ENCODE measurements around the gene CCT2.

CCT2 gene

GRCh38 chr12:69608114-69608513 is 22.9 kb downstream of the CCT2 start:
- TF ChIP-seq, protein P1, sequence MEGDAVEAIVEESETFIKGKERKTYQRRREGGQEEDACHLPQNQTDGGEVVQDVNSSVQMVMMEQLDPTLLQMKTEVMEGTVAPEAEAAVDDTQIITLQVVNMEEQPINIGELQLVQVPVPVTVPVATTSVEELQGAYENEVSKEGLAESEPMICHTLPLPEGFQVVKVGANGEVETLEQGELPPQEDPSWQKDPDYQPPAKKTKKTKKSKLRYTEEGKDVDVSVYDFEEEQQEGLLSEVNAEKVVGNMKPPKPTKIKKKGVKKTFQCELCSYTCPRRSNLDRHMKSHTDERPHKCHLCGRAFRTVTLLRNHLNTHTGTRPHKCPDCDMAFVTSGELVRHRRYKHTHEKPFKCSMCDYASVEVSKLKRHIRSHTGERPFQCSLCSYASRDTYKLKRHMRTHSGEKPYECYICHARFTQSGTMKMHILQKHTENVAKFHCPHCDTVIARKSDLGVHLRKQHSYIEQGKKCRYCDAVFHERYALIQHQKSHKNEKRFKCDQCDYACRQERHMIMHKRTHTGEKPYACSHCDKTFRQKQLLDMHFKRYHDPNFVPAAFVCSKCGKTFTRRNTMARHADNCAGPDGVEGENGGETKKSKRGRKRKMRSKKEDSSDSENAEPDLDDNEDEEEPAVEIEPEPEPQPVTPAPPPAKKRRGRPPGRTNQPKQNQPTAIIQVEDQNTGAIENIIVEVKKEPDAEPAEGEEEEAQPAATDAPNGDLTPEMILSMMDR (conservative IDR thresholded peaks at IDR 0.05), result no peak
- no peak overlapping the region for H3K27ac ChIP-seq

DNA sequence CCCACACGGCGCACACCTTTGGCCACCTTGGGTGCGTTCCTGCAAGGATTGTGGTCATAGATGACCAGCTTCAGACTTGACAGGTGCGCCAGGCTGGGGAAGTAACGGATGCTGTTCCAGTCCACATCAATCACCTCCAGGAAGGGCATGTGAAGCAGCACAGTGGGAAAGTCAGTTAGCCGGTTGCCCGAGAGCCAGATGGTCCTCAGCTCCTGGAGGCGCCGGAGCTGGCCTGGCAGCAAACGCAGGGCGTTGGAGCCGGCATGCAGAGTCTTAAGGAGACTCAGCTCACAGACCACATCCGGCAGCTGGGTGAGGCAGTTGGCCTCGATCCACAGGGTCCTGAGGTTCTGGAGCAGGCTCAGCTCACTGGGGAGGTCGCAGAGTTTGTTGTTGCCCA is 24.9 kb downstream of the CCT2 start:
- TF ChIP-seq, protein P1 (conservative IDR thresholded peaks at IDR 0.05), result no peak
- no peak overlapping the region for H3K27ac ChIP-seq

DNA sequence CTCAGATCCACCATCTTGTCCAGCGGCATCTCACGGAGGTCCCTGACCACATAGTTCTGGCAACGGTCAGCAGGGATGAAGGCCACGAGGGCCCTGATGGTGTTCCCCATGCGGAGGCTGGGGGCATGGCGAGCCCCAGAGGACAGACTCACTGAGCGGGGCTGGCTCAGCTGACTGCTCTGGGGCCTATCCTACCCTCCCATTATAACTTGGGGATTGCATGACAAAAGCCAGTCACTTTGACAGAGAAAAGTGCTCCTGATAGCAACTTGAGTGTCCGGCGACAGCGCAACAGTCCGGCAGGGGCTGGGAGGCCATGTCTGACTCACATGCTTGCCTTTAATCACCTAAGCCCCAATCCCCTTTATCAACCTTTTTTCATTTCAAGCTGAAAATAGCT is 25.5 kb downstream of the CCT2 start, which contains the start of gene LRRC10:
Gene LRRC10, minus strand, starts transcription at position 179 of the 400 bp plus-strand sequence. Its CDS starts 69 bp downstream, at position 110.
- no peak within 1 kb of the TSS for H3K27ac ChIP-seq
- TF ChIP-seq, protein P1 (conservative IDR thresholded peaks at IDR 0.05), result no peak

DNA sequence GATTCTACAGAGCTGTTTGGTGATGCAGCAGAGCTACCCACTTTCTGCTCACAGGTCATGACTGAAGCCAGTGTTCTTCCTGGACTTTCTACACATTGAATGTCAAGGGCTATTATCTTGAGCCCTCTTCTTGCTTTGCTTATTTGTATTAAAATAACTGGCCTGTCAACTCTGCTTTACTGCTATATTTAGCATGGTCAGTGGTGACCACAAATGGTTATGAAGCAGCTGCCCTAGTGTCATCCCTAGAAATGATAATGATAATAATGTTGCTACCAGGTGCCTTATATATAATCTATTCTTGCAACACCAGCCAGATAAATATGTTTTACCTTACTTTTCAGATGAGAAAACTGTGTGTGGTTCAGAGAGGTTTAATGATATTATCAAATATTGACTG is 28.1 kb downstream of the CCT2 start:
- TF ChIP-seq, protein P1 (conservative IDR thresholded peaks at IDR 0.05), result no peak
- no peak overlapping the region for H3K27ac ChIP-seq

GRCh38 chr12:69616025-69616424 is 30.8 kb downstream of the CCT2 start:
- TF ChIP-seq, protein P1 (conservative IDR thresholded peaks at IDR 0.05), result no peak
- H3K27ac ChIP-seq, result no peak overlapping the region

- no peak overlapping the region for H3K27ac ChIP-seq
- TF ChIP-seq, protein P1 (conservative IDR thresholded peaks at IDR 0.05), result no peak
Observed at GRCh38 chr12:69619050-69619449, 33.8 kb downstream of the CCT2 start.

DNA sequence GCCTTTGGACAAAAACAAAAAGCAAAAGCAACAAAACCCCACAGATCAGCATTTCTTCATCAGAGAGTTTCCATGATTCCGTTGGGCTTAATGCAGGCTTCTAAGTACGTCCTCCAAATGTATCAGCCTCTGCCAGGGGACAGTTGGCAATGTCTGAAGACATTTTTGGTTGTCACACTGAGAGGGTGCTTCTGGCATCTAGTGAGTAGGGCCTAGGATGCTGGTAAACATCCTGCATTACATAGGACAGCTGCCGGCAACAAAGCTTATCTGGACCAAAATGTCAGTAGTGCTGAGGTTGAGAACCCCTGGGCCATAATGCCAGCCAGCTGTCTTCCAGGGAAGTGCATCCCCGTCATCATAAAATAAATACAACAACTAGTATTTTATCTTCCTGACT is 34.8 kb downstream of the CCT2 start:
- TF ChIP-seq, protein P1 (conservative IDR thresholded peaks at IDR 0.05), result no peak
- no peak overlapping the region for H3K27ac ChIP-seq
